ENCODE results near the gene SPOP. TPM values are rescaled to one million over a fixed set of nuclear protein-coding genes. Genes with fewer than 3 reads are reported as not detected.

SPOP gene
- total and polyA plus RNA-seq, 2 of the 4 experiments (the other 2 are of a cell fraction), result 24.9 to 47.5 TPM

DNA sequence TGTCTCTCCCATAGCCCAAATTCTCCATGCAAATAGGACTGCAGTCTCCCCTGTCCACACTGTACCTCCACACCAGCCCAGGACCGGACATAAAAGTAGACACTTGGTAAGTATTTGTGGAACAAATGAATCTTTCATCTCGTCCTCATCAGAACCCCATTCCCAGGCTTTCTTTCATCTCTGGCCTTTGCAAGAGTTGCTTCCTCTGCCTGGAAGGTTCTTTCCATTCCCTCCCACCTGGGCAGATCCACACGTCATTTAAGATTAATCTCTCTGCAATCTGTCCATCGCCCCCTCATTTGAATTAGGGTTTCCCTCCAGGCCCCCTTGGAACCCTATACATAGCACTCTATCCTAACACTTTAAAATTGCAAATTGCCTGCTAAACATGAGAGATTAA is 106.1 kb downstream of the SPOP start:
- no peak overlapping the region for H3K18ac ChIP-seq (ENCODE audit: low read depth, low read length)
- H3K36me3 ChIP-seq (ENCODE audit: control insufficient read depth, insufficient read depth, low read length), result no peaks in the 10 kb centered on the region
- H3K56ac ChIP-seq (ENCODE audit: extremely low read depth, insufficient read depth, low read length), result no peak overlapping the region
- H2BK5ac ChIP-seq (ENCODE audit: low read depth, low read length, poor library complexity, severe bottlenecking), result no peak overlapping the region
- no TSS peak for BruUV-seq (replicated peaks)
- H3K9me3 ChIP-seq (ENCODE audit: control insufficient read depth, insufficient read depth, low read length), result no peaks in the 10 kb centered on the region
- no peak overlapping the region for H2AFZ ChIP-seq (replicated peaks; ENCODE audit: low read length, poor library complexity)
- H3K14ac ChIP-seq (replicated peaks; ENCODE audit: low read depth, low read length), result no peak overlapping the region
- no peak overlapping the region for H4K5ac ChIP-seq (ENCODE audit: low read depth, low read length)
- 27% methylated on average over 2 of the region's 4 CpGs; no CpG with 5 or more reads in 1 of the 2 experiments for WGBS, 2 experiments (ENCODE audit: extremely low coverage in 2 of 2, insufficient read length in 1 of 2)
- no peak overlapping the region for H3K4ac ChIP-seq (ENCODE audit: low read depth, low read length)
- H3K9me1 ChIP-seq (ENCODE audit: insufficient read depth, low read length), result no peaks in the 10 kb centered on the region
- dilution Hi-C loops (cut with HindIII; ENCODE audit: low sequenced_read_pairs, unreplicated experiment) (no loop called here), in situ Hi-C loops (cut with MboI; ENCODE audit: low sequenced_read_pairs) (loop anchor here (5.0 kb wide), 3 partner anchors 126 to 426 kb away; partner anchors contain the start of genes DLX3 and TAC4), intact Hi-C loops (cut with micrococcal nuclease) (loop anchor here (5.0 kb wide), 1 partner anchor 106 kb away; the partner anchor contains the start of gene SPOP)
- H4K8ac ChIP-seq (ENCODE audit: low read depth in 2 of 2, low read length in 2 of 2), result no peak overlapping the region
- H2AK5ac ChIP-seq (ENCODE audit: low read depth, low read length), result no peak overlapping the region
- H3K27ac ChIP-seq (ENCODE audit: insufficient read depth, low read length), result no peak overlapping the region
- H2BK15ac ChIP-seq (ENCODE audit: low read depth, low read length), result no peak overlapping the region
- H3K23ac ChIP-seq (ENCODE audit: low read depth, low read length), result no peak overlapping the region
- peaks cover under 1% of the 10 kb centered on the region; the same call in 1 of the 2 replicates for H3K4me1 ChIP-seq (ENCODE audit: control insufficient read depth, insufficient read depth, low read length)
- peaks cover 56% of the 10 kb centered on the region for H3K27me3 ChIP-seq (ENCODE audit: control insufficient read depth, insufficient read depth, low read length)
- no peak overlapping the region for H3K4me2 ChIP-seq (ENCODE audit: low read depth, low read length)
- H3K9ac ChIP-seq (ENCODE audit: low read depth, low read length), result no peak overlapping the region
- H2AK9ac ChIP-seq (replicated peaks; ENCODE audit: low read depth, low read length, poor library complexity), result no peak overlapping the region
- H3K79me1 ChIP-seq (ENCODE audit: low read depth in 1 of 2, low read length in 2 of 2), result no peaks in the 10 kb centered on the region
- ChIA-PET POLR2A (ENCODE audit: unreplicated experiment) (no interaction called here), CTCF (interaction anchor here (1.1 kb wide), 1 partner anchor 124 kb away, joined by 4 read pairs; no protein-coding TSS in a partner anchor)
- no peak overlapping the region for H2BK120ac ChIP-seq (ENCODE audit: low read depth, low read length)
- ATAC-seq (ENCODE audit: low read depth), result no peak
- TF ChIP-seq BHLHE40 (IDR thresholded peaks at IDR 0.05; ENCODE audit: low read depth, low read length), result no peak
- TF ChIP-seq, protein P1, sequence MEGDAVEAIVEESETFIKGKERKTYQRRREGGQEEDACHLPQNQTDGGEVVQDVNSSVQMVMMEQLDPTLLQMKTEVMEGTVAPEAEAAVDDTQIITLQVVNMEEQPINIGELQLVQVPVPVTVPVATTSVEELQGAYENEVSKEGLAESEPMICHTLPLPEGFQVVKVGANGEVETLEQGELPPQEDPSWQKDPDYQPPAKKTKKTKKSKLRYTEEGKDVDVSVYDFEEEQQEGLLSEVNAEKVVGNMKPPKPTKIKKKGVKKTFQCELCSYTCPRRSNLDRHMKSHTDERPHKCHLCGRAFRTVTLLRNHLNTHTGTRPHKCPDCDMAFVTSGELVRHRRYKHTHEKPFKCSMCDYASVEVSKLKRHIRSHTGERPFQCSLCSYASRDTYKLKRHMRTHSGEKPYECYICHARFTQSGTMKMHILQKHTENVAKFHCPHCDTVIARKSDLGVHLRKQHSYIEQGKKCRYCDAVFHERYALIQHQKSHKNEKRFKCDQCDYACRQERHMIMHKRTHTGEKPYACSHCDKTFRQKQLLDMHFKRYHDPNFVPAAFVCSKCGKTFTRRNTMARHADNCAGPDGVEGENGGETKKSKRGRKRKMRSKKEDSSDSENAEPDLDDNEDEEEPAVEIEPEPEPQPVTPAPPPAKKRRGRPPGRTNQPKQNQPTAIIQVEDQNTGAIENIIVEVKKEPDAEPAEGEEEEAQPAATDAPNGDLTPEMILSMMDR (conservative IDR thresholded peaks at IDR 0.05; ENCODE audit: low read depth, low read length), result no peak
- TF ChIP-seq, protein P2, sequence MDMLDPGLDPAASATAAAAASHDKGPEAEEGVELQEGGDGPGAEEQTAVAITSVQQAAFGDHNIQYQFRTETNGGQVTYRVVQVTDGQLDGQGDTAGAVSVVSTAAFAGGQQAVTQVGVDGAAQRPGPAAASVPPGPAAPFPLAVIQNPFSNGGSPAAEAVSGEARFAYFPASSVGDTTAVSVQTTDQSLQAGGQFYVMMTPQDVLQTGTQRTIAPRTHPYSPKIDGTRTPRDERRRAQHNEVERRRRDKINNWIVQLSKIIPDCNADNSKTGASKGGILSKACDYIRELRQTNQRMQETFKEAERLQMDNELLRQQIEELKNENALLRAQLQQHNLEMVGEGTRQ (IDR thresholded peaks at IDR 0.05; ENCODE audit: low read depth, low read length), result no peak
- no peak for TF ChIP-seq POLR2A (IDR thresholded peaks at IDR 0.05; ENCODE audit: low read depth, low read length)
- H3K4me3 ChIP-seq (ENCODE audit: insufficient read depth, low read depth, low read length), result no peak overlapping the region
- no peak for DNase-seq
- no peak overlapping the region for H2BK20ac ChIP-seq (ENCODE audit: low read depth, low read length)
- peaks cover 6% of the 10 kb centered on the region for H4K20me1 ChIP-seq (ENCODE audit: insufficient read depth, low read length)
- no peak overlapping the region for H4K91ac ChIP-seq (ENCODE audit: insufficient read depth, low read depth, low read length)
